Measurements from ENCODE around the gene PPP2R2B. TPM values are rescaled to one million over a fixed set of nuclear protein-coding genes. Genes with fewer than 3 reads are reported as not detected.

Gene PPP2R2B
- total RNA-seq, 1 donor from 2014 or later: 0.29 TPM

DNA sequence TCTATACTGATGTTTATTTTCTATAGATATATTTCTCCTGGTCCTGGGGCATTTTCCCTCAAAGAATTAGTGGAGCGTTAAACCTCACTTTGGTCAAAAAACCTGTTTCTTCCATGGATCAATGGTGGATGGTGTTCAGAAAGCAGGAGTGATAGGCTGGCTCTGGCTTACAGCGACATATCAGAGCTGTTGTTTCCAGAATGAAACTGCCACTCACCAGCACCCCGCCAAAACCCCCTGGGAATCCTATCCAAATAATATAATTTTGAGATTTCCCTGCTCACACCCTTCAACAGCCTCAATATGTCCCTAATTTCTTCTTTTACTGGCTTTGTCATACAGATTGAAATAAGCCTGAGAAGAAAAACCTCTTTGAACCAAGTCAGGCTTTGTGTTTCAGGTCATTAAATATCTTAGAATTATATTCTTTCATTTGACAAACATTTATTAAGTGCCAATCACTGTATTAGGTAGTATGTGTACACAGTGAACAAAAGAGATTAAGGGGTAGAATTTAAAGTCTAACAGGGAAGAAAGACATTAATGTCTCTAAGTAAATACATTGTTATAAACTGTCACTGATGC lies 218.1 kb downstream of the PPP2R2B start:
- DNase-seq (ENCODE audit: low spot score): no peak

DNA sequence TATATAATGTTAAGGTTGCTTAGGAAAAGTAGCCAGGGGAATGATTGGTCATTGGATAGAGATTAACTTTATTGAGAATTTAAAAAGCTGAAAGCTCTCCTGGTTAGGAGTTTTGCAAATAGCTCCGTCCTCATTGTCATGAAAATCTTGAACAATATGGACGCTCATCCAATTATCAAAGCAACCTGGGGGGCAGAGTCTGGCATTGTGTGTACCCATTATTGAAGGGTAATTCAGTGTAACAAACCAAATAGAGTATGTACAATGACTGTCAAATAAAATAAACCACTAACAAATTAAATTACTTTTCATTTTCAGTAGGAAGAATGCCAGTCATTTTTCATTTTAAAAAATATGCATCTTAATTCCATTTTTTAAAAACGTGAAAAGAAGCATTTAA lies 218.6 kb downstream of the PPP2R2B start:
- no peak for DNase-seq (ENCODE audit: low spot score)

DNA sequence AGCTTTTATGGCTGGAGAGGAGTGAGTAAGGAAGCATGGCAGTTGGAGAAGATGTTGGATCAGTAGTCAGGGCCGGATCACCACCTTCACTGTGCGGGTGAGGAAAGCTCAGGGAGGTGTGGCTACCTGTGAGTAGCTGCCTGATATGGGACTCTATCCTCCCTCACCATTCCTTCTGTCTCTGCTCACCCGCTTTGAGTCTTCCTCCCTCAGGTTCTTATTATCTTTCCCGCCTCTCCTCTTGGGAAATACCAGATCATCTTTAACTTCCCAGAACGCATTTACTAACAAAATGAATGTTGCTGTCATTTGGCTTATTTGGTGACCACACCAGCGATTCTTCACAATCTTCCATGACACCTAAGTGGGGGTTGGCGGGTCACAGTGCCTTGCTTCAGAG lies 221.9 kb downstream of the PPP2R2B start:
- no peak for DNase-seq (ENCODE audit: low spot score)

DNA sequence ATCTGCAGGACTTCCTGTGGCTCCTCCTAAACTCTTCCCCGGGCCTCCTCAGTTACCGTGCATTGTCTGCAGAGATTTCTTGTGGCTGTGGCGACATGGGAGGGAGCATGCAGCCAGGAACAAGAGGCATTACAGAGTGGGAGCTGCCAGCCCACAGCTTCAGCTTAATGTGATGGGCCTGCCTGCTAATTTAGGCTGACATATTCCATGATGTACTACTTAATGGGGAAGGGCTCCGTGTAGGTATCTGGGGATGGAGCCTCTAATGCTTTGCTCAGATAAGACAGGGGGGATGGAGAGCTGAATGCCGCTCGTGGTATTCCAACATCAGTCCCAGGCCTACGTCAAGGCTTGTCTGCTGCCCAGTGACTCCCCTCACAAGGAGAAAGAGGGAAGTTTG lies 225.0 kb downstream of the PPP2R2B start:
- DNase-seq (ENCODE audit: low spot score): no peak

DNA sequence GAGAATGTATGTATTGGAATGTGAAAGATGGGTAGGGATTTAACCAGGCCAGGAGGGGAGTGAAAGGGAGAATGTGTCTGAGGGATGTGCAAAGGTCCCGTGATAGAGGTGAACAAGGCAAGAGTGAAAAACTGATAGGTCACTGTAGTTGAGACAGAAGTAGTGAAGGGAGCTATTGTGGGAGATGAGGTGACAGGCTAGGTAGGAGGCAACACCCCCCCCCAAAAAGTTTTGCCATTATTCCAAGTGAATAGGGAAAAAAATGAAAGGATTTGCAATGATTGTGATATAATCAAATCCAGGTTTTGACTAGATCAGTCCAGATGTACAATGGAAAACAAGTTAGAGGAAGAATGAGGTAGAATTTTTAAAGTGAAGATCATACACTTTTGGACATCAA lies 226.0 kb downstream of the PPP2R2B start:
- no peak for DNase-seq (ENCODE audit: low spot score)

DNA sequence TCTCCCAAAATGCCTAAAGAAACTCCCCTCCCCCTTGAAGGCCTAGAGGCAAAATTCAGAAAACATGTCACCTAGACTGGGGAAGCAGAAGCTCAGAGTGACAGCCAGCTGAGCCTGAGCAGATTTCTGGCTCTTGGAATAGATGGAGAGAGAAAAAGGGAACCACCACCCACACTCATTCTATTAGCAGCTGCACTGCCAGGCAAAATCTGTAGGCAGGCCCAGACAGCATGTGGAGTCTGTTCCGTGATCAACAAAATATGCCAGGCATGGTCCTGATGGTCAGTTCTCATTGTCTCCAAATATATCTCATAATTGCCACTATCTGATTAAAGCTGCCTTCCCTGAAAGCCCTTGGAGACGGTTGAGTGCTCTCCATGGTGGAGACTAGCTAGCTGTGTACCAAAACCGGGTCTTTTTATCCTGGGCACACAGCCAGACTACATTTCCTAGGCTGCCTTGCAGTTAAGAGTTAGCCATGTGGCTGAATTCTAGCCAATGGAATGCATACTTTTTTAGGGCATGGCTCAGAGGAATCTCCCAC lies 230.8 kb downstream of the PPP2R2B start:
- DNase-seq (ENCODE audit: low spot score): no peak

DNA sequence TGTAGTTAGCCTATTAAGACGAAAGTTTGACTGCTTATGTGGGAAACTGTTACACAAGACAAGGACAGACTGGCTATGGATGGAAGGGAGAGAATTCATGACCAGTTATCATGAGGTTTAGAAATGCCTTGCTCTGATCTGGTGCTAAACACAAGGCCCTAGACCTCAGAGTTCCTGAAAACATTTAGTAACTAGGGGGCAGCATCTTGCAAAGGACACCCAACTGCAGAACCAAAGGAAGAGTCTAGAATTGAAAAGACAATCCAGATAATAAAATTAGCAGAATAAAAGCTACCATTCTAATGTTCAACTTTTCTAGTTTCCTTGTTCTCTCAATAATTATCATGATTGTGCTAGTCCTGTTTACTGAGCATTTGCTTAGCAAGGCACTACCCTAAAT lies 232.1 kb downstream of the PPP2R2B start:
- DNase-seq (ENCODE audit: low spot score): no peak

DNA sequence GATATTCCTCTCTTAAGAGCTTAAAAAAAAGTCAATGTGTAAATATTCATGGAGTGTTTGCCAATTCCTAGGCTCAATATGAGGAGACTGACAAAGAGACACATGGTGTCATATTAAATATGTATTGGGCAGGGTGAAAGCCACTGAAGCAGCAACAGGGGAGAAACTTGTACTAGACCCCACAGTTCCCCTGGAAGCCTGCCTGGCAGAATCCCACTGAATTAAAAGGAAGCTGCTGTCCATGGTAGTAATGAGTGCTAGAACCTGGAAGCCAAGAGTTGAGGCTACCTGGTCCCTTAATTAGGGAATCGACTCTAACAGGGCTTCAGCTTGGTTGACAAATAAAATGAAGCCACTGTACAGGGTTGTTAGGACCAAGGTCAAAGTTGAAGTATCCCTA lies 233.2 kb downstream of the PPP2R2B start:
- no peak for DNase-seq (ENCODE audit: low spot score)

DNA sequence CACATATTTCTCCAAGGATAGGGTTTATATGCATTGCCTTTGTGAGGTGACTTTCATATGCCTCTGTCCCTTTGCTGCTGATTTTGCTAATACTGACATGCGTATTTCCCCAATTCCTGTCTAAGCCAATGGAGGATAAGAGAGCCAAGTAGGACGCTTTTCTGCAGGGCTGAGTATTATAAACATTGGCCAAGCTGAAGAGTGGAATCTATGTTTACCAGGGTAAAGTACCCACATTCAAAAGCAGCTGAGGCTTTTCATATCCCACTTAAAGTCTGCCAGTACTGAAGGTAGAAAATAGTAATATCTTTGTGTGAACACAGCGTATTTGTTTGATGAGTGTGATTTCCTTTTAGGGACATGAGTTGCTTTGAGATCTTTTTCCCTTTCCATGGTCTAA lies 233.7 kb downstream of the PPP2R2B start:
- no peak for DNase-seq (ENCODE audit: low spot score)

DNA sequence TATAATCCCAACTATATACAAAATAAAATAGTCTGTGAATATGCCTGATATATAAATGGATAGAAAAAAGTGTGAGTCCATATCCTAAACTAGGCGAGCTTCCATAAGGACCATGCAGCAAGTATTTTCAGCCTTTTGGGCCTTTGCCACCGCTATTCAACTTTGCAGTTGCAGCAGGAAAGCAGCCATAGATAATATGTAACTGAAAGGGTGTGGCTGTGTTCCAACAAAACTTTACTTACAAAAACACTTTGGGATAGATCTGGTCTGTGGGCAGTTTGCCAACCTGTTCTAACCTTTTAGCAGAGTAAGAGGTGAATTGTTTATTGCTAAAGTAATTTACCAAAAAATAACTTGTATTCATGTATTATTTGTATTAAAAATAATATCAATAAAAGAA lies 234.8 kb downstream of the PPP2R2B start:
- no peak for DNase-seq (ENCODE audit: low spot score)

DNA sequence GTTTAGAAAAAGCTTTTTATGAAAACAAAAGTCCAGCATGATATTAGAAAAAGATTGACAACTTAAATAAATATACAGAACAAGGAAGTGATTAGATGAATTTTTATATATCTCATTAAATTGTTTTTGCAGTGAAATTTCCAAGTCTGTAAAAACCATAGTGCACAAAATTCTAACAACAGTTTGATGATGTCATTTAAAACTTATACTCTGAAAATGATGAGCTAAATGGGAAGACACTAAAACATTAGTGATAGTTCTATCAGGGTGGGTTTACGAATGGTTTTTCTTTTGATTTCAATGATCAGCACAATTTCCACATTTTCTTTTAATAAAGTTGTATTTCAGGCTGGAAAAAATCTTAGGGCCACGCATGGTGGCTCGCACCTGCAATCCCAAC lies 236.1 kb downstream of the PPP2R2B start:
- DNase-seq (ENCODE audit: low spot score): no peak

DNA sequence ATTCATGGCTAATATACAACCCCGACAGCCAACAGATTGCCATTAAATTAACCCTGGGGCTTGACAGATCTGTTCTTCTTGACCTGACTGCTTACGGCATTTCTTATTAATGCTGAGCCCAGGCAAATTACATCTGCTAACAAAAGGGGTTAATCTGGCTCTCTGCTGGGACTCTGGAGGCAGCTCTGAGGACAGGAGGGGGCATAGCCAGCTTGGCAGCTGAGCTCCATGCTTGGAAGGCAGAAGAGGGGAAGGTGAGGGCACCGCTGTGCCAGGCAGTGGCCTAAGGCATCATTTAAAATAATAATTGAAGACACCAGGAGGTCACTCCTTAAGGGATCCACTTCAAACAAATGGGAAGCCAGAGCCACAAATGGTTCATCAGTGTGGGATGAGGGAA lies 236.6 kb downstream of the PPP2R2B start:
- no peak for DNase-seq (ENCODE audit: low spot score)

DNA sequence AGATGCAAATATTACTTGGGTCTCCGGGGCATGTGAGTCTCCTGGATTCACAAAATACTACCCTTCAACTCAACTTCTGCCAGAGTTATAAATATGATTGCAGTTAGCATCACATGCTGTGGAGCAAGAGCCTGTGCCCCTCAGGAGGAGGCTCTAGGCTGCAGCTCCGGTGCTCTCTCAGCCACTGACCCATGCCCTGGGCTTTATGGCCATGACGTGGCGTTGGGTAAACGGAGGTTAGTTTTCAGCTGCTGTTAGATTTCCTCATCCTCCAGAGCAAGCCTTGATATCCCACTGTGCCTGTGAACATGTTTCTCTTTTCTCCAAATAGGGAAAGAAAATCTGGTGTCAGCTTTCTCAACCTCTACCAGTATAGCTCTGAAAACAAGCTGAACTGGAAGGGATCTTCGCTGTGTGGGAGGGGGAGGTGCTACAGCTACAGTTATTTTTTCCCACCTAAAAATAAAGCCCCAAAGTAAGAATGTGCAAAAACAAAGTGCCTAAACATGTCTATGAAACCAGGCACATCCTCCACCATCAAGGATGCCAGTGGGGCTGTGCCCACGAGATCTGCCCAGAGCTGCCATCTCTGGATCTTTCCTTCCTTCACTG lies 238.2 kb downstream of the PPP2R2B start:
- no peak for DNase-seq (ENCODE audit: low spot score)

DNA sequence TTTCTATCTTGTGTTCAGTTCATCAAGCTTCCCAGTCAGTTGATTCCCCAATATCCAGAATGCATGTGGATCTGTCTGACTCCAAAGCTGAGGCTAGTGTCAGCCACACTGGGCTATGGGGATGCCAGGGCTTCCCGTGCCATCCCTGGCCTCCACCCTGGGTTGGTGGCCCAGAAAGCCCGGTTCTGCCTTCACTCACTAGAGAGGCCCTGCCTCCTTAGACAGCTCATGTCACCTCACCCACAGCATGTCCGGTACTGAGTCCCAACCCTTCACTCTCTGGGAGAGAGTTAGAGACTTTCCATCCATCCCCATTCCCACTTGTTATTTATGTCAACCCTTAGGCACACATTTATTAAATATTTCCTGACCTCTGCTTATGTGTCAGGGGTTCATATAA lies 243.1 kb downstream of the PPP2R2B start:
- DNase-seq (ENCODE audit: low spot score): no peak

DNA sequence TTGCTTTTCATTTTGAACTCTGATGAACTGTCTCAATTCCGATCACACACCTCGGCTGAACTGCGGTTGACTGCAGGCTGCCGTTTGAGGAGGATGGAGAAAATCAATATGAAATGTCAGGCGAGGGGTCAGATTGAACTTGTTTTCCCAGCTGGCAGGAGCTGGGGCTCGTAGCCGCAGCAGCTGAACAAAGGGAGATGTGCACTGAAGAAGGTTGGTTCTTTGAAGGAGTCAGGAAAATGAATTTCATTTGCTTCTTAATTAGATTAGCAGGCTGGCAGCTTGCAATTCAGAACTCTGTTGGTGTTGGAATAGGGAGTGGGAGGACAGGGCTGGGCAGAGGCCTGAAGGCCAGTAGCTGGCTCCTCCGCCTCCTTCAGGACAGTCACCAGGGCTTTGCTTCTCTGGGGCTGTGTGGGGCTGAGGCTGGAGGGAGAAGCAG lies 245.2 kb downstream of the PPP2R2B start:
- no peak for DNase-seq (ENCODE audit: low spot score)

DNA sequence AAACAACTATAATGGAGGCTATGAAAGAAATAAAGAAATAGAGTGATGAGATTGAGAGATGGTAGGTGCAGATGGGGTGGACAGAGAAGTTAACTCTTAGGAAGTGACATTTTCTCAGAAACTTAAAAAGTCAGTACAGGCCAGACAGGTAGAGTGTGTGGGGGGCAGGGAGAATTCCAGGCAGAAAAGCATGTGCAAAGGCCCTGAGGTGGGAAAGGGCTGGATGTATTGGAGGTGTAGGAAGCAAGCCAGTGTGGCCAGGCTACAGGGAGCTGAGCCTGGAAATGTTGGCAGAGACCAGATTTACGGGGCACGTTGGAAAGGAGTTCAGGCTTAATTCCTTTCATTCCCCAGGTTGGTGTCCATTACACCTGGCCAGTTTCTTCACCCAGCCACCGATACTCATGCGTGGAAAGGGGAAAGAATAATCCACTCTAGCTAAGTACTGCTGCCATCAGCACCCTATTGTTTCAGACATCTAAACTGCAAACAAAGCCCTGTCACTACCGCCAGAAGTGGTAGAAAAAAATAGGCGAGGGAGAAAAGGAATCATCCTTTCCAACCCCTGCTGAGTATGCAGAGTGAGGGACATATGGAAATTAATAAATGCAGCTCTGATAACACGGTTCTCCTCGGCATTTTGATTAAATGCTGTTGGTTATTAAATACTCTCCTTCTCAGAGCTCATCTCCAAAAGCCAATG lies 245.8 kb downstream of the PPP2R2B start:
- DNase-seq (ENCODE audit: low spot score): no peak

DNA sequence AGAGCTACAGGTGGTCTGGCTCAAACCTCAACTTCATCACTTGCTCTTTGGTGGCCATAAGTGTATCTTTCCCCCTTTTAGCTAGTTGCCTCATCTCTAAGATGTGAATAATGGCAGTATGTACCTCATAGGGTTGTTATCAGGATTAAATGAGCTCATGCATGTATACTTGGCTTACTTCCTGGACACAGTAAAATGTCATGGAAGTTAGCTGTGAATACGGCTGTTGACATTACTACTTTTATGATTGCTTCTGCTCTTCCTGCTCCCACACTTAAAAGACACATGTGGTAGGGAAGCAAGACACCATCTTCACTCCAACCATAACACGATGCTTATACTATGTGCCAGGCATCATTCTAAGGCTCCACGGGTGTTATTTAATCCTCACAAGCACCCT lies 248.1 kb downstream of the PPP2R2B start:
- DNase-seq (ENCODE audit: low spot score): no peak

DNA sequence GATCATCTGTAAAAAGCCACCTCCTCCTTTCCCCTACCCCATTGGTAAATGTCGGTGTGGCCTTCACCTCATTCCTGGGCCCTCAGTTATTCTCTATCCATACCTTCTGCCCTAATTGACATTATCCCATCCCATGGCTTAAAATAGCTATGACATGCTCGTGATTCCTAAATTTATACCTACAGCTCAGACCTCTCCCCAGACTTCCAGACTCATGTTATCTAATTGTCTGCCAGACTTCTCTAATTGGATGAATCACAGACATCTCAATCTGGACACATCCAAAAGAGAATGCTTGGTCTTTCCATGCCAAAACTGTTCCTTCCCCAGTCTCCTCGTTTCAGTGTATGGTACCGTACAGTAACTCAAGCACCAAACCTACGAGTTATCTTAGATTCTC lies 249.6 kb downstream of the PPP2R2B start:
- DNase-seq (ENCODE audit: low spot score): no peak

DNA sequence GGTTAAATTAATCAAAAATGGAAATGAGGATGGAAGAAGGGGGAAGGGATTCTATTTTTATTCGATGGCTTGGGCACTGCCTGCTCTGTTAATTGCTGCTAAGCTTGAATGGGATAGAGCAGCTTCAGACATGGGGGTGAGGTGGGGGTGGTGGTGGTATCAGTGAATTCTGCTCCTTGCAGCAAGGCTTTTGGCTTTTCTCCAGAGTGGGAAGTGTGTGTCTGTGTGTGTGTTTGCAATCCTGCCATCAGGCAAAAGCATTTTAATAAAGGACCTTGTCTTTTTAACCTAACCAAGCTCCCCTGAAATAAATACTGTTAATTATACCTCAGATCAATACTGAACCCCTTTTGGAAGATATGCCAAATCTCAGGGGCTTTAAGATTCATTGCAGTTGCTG lies 251.6 kb downstream of the PPP2R2B start:
- no peak for DNase-seq (ENCODE audit: low spot score)

DNA sequence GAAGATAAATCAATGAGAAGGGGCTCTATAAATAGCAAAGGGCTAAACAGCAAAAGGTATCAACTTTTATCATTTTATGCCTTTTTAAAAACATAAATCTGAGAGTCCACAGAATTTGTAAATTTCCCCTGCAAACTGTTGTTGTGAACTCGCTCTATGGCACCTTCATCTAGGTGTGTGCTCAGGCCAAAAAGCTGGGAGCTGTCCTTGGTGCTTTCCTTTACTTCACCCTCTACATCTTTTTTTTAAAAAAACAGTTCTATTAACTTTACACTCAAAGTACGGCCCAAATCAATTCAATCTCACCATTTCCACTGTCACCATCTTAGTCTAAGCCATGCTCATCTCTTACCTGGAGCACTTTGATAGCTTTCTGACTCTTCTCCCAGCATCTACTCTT lies 254.4 kb downstream of the PPP2R2B start:
- DNase-seq (ENCODE audit: low spot score): no peak

DNA sequence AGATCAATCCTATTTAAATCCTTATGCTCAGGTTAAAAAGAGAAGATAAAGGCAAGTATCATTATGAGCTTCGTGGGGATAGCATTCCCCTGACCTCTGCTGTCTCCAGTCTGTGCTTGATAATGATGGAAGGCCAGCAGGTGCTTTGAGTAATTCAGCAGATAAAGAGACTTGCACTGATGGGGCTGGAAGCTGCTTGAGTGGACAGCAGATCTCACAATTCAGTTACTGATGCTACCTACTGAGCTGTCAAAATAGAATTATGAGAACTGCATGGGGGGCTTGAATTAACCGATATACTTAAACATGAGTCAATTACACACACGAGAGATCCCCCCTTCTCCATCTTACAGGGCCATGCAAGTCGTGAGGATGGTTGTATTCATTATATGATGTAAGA lies 254.9 kb downstream of the PPP2R2B start:
- DNase-seq (ENCODE audit: low spot score): no peak

DNA sequence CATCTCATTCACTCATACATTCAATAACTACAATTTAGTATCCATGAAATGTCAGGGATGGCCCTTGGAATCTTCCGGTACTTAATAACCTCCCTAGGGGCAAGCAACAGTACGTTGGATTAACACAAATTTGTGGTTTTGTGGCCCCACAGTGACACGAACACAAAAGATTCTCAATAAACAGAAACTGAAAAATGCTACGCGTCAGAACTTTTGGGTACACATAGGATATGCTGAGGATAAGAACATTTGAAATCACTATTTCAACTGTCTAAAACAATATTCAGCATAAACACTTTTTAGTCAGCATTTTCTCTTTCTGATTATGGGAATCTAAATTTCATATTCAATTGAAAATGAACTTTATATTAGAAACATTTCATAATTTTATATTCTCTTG lies 255.5 kb downstream of the PPP2R2B start:
- DNase-seq (ENCODE audit: low spot score): no peak

DNA sequence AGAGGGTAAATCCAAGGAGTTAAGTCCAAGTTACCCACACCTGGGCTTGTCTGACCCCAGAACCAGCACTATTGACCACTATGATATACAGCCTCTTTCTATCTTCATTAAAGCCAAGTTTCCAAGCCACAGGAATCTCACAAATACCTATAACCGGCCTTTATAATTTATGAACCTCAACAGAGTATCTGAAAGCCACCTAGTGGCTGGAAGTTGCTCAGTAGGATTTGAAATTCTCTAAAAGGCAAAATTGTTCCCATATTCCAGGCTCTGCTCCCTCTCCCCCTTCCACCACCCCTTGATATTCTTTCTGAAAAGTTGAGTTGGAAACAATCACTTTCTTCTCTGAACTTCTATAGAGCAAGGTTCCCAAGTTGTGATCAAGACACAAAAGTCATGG lies 256.2 kb downstream of the PPP2R2B start:
- DNase-seq (ENCODE audit: low spot score): no peak

Data from mesenteric fat pad (tissue), 1 donor.